ENCODE measurements around the gene PIP4P1. TPM values are rescaled to one million over a fixed set of nuclear protein-coding genes. Genes with fewer than 3 reads are reported as not detected.

PIP4P1 gene
- total and polyA plus RNA-seq, 10 of the 15 experiments (the other 5 are each of a cell fraction or from before 2014, with no cell fraction given) = 19.1 to 47.4 (median 39.7) TPM

GRCh38 chr14:20486684-20487395 lies 25.6 kb upstream of the PIP4P1 start:
- ChIA-PET RAD21 (ENCODE audit: unreplicated experiment) (interaction anchor here (0.6 to 4.3 kb wide), 12 partner anchors 9 to 175 kb away, joined by 3 to 21 read pairs (median 3); partner anchors contain the start of gene PNP), SMC1A (ENCODE audit: uncharacterized antibody, unreplicated experiment) (interaction anchor here (0.9 to 8.1 kb wide), 14 partner anchors 9 to 154 kb away, joined by 3 to 49 read pairs (median 5); partner anchors contain the start of genes PIP4P1, PNP and TEP1), CTCF (interaction anchor here (0.7 to 6.9 kb wide), 17 partner anchors 9 to 208 kb away, joined by 3 to 42 read pairs (median 5); partner anchors contain the start of genes CCNB1IP1 and TEP1), POLR2A (interaction anchor here (1.0 to 5.6 kb wide), 5 partner anchors 17 to 71 kb away, joined by 3 to 28 read pairs (median 4); partner anchors contain the start of genes APEX1, PIP4P1 and PNP)
- TF ChIP-seq DPF2 (IDR thresholded peaks at IDR 0.05) (no peak), TBL1XR1 (IDR thresholded peaks at IDR 0.05; ENCODE audit: low read depth, low read length) (no peak), HDAC6 (IDR thresholded peaks at IDR 0.05; ENCODE audit: unreplicated experiment) (no peak), POLR2A (IDR thresholded peaks at IDR 0.05; ENCODE audit: low read depth, low read length) (no peak), MTA2 (IDR thresholded peaks at IDR 0.05; ENCODE audit: low read depth) (no peak), BACH1 (IDR thresholded peaks at IDR 0.05; ENCODE audit: borderline replicate concordance) (no peak), POU2F2 (IDR thresholded peaks at IDR 0.05; ENCODE audit: borderline replicate concordance, low read depth, low read length) (no peak), MEF2B (IDR thresholded peaks at IDR 0.05; ENCODE audit: partially characterized antibody, poor library complexity, severe bottlenecking) (no peak), EED (IDR thresholded peaks at IDR 0.05; ENCODE audit: low read depth) (no peak), RCOR1 (conservative IDR thresholded peaks at IDR 0.05; ENCODE audit: low read depth, low read length) (no peak), GABPA (IDR thresholded peaks at IDR 0.05; ENCODE audit: low read depth) (no peak), CHD4 (IDR thresholded peaks at IDR 0.05) (no peak), CREB1 (IDR thresholded peaks at IDR 0.05; ENCODE audit: low read depth) (no peak), WRNIP1 (IDR thresholded peaks at IDR 0.05; ENCODE audit: borderline replicate concordance, low read depth, low read length) (no peak), CBX5 (IDR thresholded peaks at IDR 0.05; ENCODE audit: low read depth) (no peak), PAX8 (IDR thresholded peaks at IDR 0.05) (no peak), MXI1 (IDR thresholded peaks at IDR 0.05; ENCODE audit: low read depth, low read length) (no peak), POLR2AphosphoS2 (IDR thresholded peaks at IDR 0.05; ENCODE audit: low read depth, low read length) (no peak), TARDBP (IDR thresholded peaks at IDR 0.05; ENCODE audit: borderline replicate concordance) (no peak)
- TF ChIP-seq, protein P1, sequence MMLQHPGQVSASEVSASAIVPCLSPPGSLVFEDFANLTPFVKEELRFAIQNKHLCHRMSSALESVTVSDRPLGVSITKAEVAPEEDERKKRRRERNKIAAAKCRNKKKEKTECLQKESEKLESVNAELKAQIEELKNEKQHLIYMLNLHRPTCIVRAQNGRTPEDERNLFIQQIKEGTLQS (IDR thresholded peaks at IDR 0.05; ENCODE audit: borderline replicate concordance, extremely low read depth, low read depth, low read length) = no peak
- no peak overlapping the region for H3K4me2 ChIP-seq (ENCODE audit: control insufficient read depth, insufficient read depth)
- in situ Hi-C loops (cut with MboI) (no loop called here), intact Hi-C loops (cut with micrococcal nuclease; ENCODE audit: unreplicated experiment) (no loop called here)
- no peak overlapping the region for H2AFZ ChIP-seq (ENCODE audit: control insufficient read depth, low read depth, low read length)
- H3K36me3 ChIP-seq (ENCODE audit: control insufficient read depth in 2 of 2, insufficient read depth in 2 of 2, low read length in 1 of 2) = no peaks in the 10 kb centered on the region
- ATAC-seq (no peak), FAIRE-seq (no peak), DNase-seq (ENCODE audit: low read depth, low spot score) (no peak)
- H3K9me3 ChIP-seq (replicated peaks; ENCODE audit: control insufficient read depth, insufficient read depth, low read length) = no peaks in the 10 kb centered on the region
- no peaks in the 10 kb centered on the region for H3K27me3 ChIP-seq (replicated peaks in 1 of 2; ENCODE audit: control insufficient read depth in 2 of 2, insufficient read depth in 2 of 2, low read length in 1 of 2)
- no peak overlapping the region for H3K27ac ChIP-seq (ENCODE audit: control insufficient read depth, insufficient read depth)
- no peaks in the 10 kb centered on the region for H4K20me1 ChIP-seq (ENCODE audit: control insufficient read depth, insufficient read depth)
- WGBS (ENCODE audit: insufficient coverage, insufficient replicate concordance, low lambda C conversion rate, missing lambda C conversion rate) = 58% methylated on average over 8 of the region's 8 CpGs
- no peaks in the 10 kb centered on the region for H3K79me2 ChIP-seq (ENCODE audit: control insufficient read depth, insufficient read depth, low read length)
- no TSS peak for BruUV-seq (replicated peaks)
- peaks cover 17% of the 10 kb centered on the region for H3K4me1 ChIP-seq (ENCODE audit: control insufficient read depth, insufficient read depth, low read length)
- H3K4me3 ChIP-seq = no peak overlapping the region
- H3K9ac ChIP-seq (ENCODE audit: control insufficient read depth, insufficient read depth, low read length) = no peak overlapping the region
